Eye (tissue), 1 donor: Measurements from ENCODE around the gene DNM1.
A peak's percentile ranks its signal among the peaks of the same experiment; 100 is the strongest.

Source experiments
- DNase-seq: peaks from one replicate; pipeline ENCODE4 v3.0.0-alpha.2; 2015

The DNM1 gene

GRCh38 chr9:128280084-128280622, 77.0 kb downstream of the DNM1 start:
- DNase-seq: no peak

GRCh38 chr9:128282500-128282899, 79.3 kb downstream of the DNM1 start:
- DNase-seq: no peak

GRCh38 chr9:128285033-128285784, 82.0 kb downstream of the DNM1 start:
- DNase-seq: no peak

GRCh38 chr9:128286440-128286839, 83.3 kb downstream of the DNM1 start:
- peak; percentile 30 for DNase-seq

GRCh38 chr9:128288273-128289004, 85.3 kb downstream of the DNM1 start:
- no peak for DNase-seq

GRCh38 chr9:128292009-128292408, 88.8 kb downstream of the DNM1 start:
- DNase-seq: no peak

- no peak for DNase-seq
These were observed 89.9 kb downstream of the DNM1 start for GRCh38 chr9:128293091-128293490.

GRCh38 chr9:128294142-128294541, 91.0 kb downstream of the DNM1 start:
- no peak for DNase-seq

- DNase-seq: no peak
These were observed 93.4 kb downstream of the DNM1 start for GRCh38 chr9:128296340-128297220.

GRCh38 chr9:128297221-128297773, 94.1 kb downstream of the DNM1 start:
- DNase-seq: no peak

- no peak for DNase-seq
These were observed 95.6 kb downstream of the DNM1 start for GRCh38 chr9:128298535-128299482.

- DNase-seq: no peak
These were observed 101.2 kb downstream of the DNM1 start for GRCh38 chr9:128304136-128304970.
